Measurements from ENCODE around the gene SIM1. TPM values are rescaled to one million over a fixed set of nuclear protein-coding genes. Genes with fewer than 3 reads are reported as not detected.

The SIM1 gene
- total RNA-seq, 1 donor from 2014 or later: not detected

DNA sequence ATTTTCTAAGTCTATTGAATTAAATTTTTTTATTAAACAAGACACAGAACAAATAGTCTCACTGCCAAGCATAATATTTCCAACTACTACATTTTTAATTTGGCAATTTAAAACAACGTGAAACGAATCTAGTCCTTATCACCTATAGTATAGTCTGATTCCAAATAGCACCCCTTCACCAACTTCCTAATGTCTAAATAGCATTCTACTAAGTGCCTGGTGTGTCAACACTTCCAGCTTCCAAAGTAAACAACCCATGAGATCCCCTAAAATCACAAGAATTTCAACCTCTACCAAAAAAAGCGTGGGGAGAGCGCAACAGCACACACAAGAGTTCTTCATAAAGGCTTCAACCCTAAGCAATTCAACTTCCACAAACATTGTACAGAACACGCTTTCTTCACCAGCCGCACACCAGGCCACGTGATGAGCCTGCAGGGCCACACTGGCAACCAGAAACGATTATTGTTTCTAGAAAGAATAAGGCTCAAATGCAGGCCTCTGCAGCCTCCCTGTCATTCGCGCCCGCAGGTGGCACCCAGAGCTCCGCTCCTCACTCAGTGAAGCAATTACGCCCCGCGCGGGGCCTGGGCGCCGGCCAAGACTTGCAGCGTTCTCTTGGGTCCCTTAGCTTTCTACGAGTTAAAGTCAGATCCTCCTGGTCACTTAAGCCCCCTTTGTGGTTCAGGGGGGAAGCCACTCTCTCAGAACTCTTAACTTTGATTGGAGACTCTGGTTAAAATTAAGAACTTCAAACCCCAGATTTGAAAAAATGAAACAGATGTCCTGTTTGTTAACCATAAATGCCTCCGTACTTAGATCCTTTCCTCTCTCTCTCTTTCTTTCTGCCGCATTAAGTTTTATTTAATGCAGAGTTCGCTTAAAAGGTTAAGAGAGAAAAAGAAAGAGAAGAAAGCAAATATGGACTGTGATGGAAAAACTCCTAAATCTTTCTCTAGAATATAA, 18.3 kb downstream of the SIM1 start:
- DNase-seq: no peak
- no peak for ATAC-seq (ENCODE audit: poor library complexity)
- intact Hi-C loops (cut with DNase I): no loop called here

GRCh38 chr6:100445512-100445911, 19.2 kb downstream of the SIM1 start:
- DNase-seq (no peak), ATAC-seq (ENCODE audit: poor library complexity) (no peak)
- intact Hi-C loops (cut with DNase I): no loop called here

DNA sequence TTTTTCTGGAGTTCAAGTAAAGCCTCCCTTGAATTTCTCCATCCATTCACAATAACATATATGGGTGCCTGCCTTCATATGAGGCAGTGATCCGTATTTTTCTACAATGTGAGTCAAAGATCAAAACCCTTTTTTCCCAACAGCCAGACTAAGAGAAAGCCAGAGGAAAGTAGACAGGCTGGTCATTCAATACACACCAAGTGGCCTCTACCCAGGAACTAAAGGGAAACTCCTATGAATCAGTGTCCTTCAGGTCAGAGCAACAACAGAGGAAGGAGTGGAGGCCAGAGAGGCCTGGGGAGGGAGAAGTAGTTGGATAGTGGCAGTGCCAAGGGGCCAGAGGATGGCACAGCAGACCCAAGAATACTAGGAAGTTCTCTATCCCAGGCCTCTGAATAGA, 23.8 kb downstream of the SIM1 start:
- intact Hi-C loops (cut with DNase I): no loop called here
- no peak for DNase-seq
- ATAC-seq (ENCODE audit: poor library complexity): no peak

- ATAC-seq (ENCODE audit: poor library complexity): no peak
- intact Hi-C loops (cut with DNase I): no loop called here
- no peak for DNase-seq
Measured at GRCh38 chr6:100435299-100435698, 29.4 kb downstream of the SIM1 start.

DNA sequence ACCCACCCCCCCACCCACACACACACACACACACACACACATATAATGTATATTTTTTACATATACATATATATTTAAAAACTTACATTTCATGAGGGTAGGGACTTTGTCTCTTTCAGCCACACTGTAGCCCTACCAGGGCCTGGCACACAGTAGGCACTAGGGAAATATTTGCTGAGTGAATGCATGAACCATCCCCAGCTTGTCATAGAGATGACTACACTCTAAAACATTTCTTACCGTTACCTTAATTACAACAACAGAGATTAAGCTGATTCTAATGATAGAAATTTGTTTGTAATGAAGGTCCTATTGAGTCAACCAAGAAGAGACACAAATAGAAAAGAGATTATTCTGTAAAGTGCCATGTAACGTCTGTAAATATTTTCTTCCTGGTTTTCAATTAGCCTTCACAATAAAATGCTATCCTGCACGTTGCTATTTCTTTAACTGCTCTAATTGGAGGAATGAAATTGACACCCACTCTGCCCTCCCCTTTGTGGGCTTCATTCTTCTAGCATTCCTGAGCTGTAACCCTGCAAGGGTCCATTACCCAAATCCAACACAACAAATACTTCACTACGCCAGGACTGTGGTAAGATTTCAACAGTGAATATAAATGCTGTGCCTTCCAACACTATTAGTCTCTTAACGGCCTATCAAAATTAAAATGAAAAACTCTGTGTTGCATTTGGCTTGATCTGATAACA, 30.8 kb downstream of the SIM1 start:
- ATAC-seq (ENCODE audit: poor library complexity) (no peak), DNase-seq (no peak)
- intact Hi-C loops (cut with DNase I): no loop called here

DNA sequence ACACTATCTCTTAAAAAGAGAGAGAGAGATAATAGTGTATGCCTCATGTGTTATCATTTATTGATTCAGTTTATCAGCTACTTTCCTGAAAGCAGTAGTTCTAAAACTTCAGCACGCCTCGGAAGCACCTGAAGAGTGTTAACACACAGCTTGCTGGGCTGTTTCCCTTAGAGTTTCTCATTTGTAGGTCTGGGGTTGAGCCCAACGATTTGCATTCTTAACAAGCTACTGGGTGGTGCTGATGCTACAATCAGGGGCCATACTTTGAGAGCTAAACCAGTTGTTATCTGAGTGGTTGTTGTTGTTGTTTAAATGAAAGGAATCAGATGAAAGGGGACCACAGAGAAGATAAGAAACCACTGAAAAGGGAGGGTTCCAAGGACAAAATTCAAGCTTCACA, 32.6 kb downstream of the SIM1 start:
- intact Hi-C loops (cut with DNase I): no loop called here
- ATAC-seq (ENCODE audit: poor library complexity): no peak
- DNase-seq: no peak

DNA sequence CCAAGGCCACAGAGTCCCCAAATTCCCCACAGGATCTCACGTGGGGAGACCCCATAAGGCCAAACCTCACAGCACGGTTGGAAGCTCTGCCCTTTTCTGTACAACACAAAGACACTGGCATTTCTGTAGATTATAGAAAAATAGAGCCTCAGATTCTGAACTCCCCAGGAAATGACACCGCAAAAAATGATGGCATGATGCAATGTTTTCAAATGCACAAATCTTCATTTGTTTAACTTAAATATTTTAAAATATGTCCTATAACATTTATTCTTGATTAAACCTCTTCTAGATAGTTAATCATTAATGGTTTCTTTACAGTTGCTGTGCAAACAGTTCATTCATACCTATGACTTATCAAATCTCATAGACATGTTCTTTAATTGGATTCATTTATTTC, 33.8 kb downstream of the SIM1 start:
- ATAC-seq (ENCODE audit: poor library complexity) (no peak), DNase-seq (no peak)
- intact Hi-C loops (cut with DNase I): no loop called here

DNA sequence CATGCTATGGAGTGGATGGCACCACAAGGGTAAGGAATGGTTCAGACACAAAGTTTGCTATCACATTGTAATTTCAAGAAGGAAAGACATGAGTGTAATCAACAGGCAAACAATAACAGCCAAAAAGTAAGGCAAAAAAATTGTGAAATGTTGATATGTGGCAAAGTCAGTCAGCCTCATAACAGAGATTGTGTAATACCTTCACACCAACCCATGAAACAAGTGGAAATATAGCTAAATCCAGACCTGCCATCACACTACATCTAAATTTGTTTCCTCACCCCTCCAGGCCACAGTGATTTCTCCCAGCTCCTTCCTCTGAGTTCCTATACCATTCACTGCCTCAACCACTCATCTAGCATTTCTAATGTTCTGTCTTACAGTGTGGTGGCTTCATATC, 37.3 kb downstream of the SIM1 start:
- intact Hi-C loops (cut with DNase I): no loop called here
- no peak for ATAC-seq (ENCODE audit: poor library complexity)
- no peak for DNase-seq

- intact Hi-C loops (cut with DNase I): no loop called here
- DNase-seq (no peak), ATAC-seq (ENCODE audit: poor library complexity) (no peak)
Measured at GRCh38 chr6:100426744-100427338, 37.9 kb downstream of the SIM1 start.

GRCh38 chr6:100426241-100426640, 38.5 kb downstream of the SIM1 start:
- no peak for ATAC-seq (ENCODE audit: poor library complexity)
- intact Hi-C loops (cut with DNase I): no loop called here

GRCh38 chr6:100420711-100421110, 44.0 kb downstream of the SIM1 start:
- intact Hi-C loops (cut with DNase I): no loop called here
- DNase-seq (no peak), ATAC-seq (ENCODE audit: poor library complexity) (no peak)

More at GRCh38 chr6:100426241-100426640, 38.5 kb downstream of the SIM1 start:
- no peak for DNase-seq

DNA sequence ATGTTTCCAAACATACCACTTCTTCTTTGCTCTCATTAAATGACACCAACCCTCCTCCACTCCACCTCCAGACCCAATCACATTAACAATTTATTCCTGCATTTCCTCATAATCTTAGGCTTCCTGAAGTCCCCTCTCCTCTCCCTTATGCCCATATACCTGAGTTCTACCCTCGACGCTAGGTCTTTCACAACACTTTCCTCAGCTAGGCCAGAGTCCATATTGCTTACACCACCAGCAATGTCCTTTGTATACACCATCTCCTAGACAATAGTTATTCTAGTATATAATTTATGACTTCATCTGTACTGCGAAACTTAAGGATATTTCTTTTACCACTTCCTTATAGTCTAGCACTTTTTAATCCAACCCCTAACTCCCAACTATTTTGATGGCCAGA, 47.7 kb downstream of the SIM1 start:
- intact Hi-C loops (cut with DNase I): no loop called here
- no peak for DNase-seq
- ATAC-seq (ENCODE audit: poor library complexity): no peak

DNA sequence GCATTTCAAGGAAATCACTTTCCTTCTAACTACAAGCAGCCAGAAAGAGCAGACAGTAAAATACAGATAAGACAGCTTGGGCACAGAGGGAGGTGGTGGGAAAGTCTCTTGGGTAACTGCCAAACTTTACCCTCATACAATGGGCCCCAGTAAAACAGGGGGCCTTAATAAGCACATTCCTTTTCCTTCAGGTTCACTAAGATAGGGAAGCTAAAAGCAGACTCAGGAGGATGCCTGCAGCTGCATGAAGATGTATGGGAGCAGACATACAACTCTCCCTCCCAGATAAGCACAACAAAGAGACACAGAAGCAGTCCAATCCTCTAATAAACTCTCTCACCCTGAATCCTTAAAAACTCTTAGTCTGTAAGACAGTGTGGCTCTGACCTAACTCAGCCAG, 49.0 kb downstream of the SIM1 start:
- intact Hi-C loops (cut with DNase I): no loop called here
- ATAC-seq (ENCODE audit: poor library complexity) (no peak), DNase-seq (no peak)

- no peak for DNase-seq
- ATAC-seq (ENCODE audit: poor library complexity): no peak
- intact Hi-C loops (cut with DNase I): no loop called here
Measured at GRCh38 chr6:100412872-100413271, 51.8 kb downstream of the SIM1 start.

GRCh38 chr6:100404051-100404450, 60.7 kb downstream of the SIM1 start:
- no peak for DNase-seq
- intact Hi-C loops (cut with DNase I): no loop called here
- no peak for ATAC-seq (ENCODE audit: poor library complexity)

DNA sequence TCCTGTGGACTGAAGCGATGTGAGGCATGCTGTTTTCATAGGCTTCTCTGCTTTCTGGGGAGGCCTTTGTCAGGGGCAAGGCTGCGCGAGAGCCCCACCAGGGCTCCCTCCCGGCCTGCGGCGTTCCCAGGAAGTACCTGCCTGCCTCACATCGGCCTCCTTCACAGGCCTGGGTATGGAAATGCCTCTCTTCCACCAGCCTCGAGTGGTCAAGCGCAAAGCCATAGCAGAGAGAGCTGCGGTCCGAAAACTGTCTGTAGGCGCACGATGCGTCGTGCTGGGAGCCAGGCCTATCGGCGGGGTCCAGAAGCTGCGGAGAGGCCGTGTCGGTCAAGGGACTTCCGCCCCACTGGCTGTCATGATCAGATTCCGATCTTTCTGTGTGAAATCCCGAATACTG, 71.2 kb downstream of the SIM1 start:
- intact Hi-C loops (cut with DNase I): no loop called here
- DNase-seq (no peak), ATAC-seq (ENCODE audit: poor library complexity) (no peak)

GRCh38 chr6:100392423-100392822, 72.3 kb downstream of the SIM1 start:
- no peak for DNase-seq
- ATAC-seq (ENCODE audit: poor library complexity): no peak
- intact Hi-C loops (cut with DNase I): no loop called here

- intact Hi-C loops (cut with DNase I): no loop called here
- no peak for DNase-seq
- no peak for ATAC-seq (ENCODE audit: poor library complexity)
Measured at GRCh38 chr6:100388868-100389519, 75.7 kb downstream of the SIM1 start.

DNA sequence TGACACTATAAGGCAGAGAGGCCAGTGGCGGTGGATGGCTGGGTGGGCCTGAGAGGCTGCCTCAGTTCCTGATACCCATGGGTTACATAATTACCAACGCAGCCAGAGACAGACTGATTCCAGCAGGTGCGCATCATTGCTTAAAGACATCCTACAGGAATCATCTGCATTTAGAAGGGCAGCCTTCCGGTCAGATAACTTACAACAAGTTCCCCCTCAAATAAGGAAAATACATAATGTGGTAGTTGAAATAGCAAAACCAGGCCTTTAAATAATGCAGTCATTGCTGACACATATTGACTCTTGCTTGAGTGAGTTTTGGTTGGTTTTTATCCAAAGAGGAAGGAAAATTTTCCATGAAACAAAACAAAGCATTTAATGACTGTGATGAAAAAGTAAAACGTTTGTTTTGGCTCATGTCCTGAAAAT, 81.9 kb downstream of the SIM1 start:
- intact Hi-C loops (cut with DNase I): no loop called here
- no peak for ATAC-seq (ENCODE audit: poor library complexity)
- DNase-seq: no peak

Data from Right ventricle myocardium superior (tissue), 1 donor.